ENCODE measurements around the gene PIK3R6. TPM values are rescaled to one million over a fixed set of nuclear protein-coding genes. Genes with fewer than 3 reads are reported as not detected.
A peak's percentile ranks its signal among the peaks of the same experiment; 100 is the strongest.

The PIK3R6 gene
- total RNA-seq, 1 experiment from 2014 or later, result not detected

- H3K4me3 ChIP-seq (ENCODE audit: low read length), result no peak overlapping the region
- H3K27me3 ChIP-seq (ENCODE audit: low read length), result peaks cover 25% of the 10 kb centered on the region
- no peaks in the 10 kb centered on the region for H3K79me2 ChIP-seq (ENCODE audit: low read length)
- ChIA-PET CTCF (no interaction called here), POLR2A (ENCODE audit: unreplicated experiment) (no interaction called here)
- H4K20me1 ChIP-seq (ENCODE audit: low read length), result no peaks in the 10 kb centered on the region
- DNase-seq (peak; percentile 56), ATAC-seq (peak; percentile 54)
- H3K9me3 ChIP-seq (ENCODE audit: low read length), result no peaks in the 10 kb centered on the region
- no peak overlapping the region for H3K9ac ChIP-seq (ENCODE audit: low read length)
- no peak overlapping the region for H3K4me2 ChIP-seq (ENCODE audit: low read length)
- H3K36me3 ChIP-seq (ENCODE audit: low read depth, low read length), result no peaks in the 10 kb centered on the region
- intact Hi-C loops (cut with micrococcal nuclease), result loop anchor here (1.0 kb wide), 1 partner anchor 31 kb away; no protein-coding TSS in a partner anchor
- TF ChIP-seq CTCF (conservative IDR thresholded peaks at IDR 0.05; ENCODE audit: low read depth, low read length) (peak; percentile 70), EZH2phosphoT487 (IDR thresholded peaks at IDR 0.05; ENCODE audit: borderline replicate concordance, low read length) (no peak)
- H3K4me1 ChIP-seq (ENCODE audit: insufficient read depth, low read length), result no peaks in the 10 kb centered on the region
- no peaks in the 10 kb centered on the region for H3K9me2 ChIP-seq (replicated peaks; ENCODE audit: low read length)
- no TSS peak for BruUV-seq (replicated peaks)
- H3F3A ChIP-seq (ENCODE audit: low read length, unreplicated experiment), result no peaks in the 10 kb centered on the region
- H2AFZ ChIP-seq (ENCODE audit: low read length), result no peak overlapping the region
- H3K27ac ChIP-seq (ENCODE audit: low read length), result no peak overlapping the region
These were observed 113.5 kb downstream of the PIK3R6 start for GRCh38 chr17:8753976-8754440.

GRCh38 chr17:8753136-8753975, 114.1 kb downstream of the PIK3R6 start:
- Histone ChIP-seq H4K20me1 (ENCODE audit: low read length) (no peaks in the 10 kb centered on the region), H3K9me2 (replicated peaks; ENCODE audit: low read length) (no peaks in the 10 kb centered on the region), H3K9ac (ENCODE audit: low read length) (no peak overlapping the region), H2AFZ (ENCODE audit: low read length) (no peak overlapping the region), H3K79me2 (ENCODE audit: low read length) (no peaks in the 10 kb centered on the region), H3K4me1 (ENCODE audit: insufficient read depth, low read length) (no peaks in the 10 kb centered on the region), H3K4me2 (ENCODE audit: low read length) (no peak overlapping the region), H3F3A (ENCODE audit: low read length, unreplicated experiment) (no peaks in the 10 kb centered on the region), H3K9me3 (ENCODE audit: low read length) (no peaks in the 10 kb centered on the region), H3K4me3 (ENCODE audit: low read length) (no peak overlapping the region), H3K27me3 (ENCODE audit: low read length) (peaks cover 18% of the 10 kb centered on the region), H3K36me3 (ENCODE audit: low read depth, low read length) (no peaks in the 10 kb centered on the region), H3K27ac (ENCODE audit: low read length) (no peak overlapping the region)
- ChIA-PET POLR2A (ENCODE audit: unreplicated experiment) (no interaction called here), CTCF (no interaction called here)
- DNase-seq (no peak), ATAC-seq (no peak)
- intact Hi-C loops (cut with micrococcal nuclease), result no loop called here
- TF ChIP-seq EZH2 (IDR thresholded peaks at IDR 0.05; ENCODE audit: low read length, unreplicated experiment) (no peak), EZH2phosphoT487 (IDR thresholded peaks at IDR 0.05; ENCODE audit: borderline replicate concordance, low read length) (no peak), CTCF (conservative IDR thresholded peaks at IDR 0.05; ENCODE audit: low read depth, low read length) (no peak)
- BruUV-seq (replicated peaks), result no TSS peak

Other genes starting within 250 kb of the PIK3R6 start
- 32.7 and 44.6 TPM in 2 replicates for gene MYH10, start 236.9 kb downstream of the PIK3R6 start, total RNA-seq (2014; rRNA removed)
- gene CCDC42, start 122.8 kb downstream of the PIK3R6 start, total RNA-seq (2014; rRNA removed), result not detected in 2 replicates
- gene SPDYE4, start 109.1 kb downstream of the PIK3R6 start, total RNA-seq (2014; rRNA removed), result not detected in 2 replicates
- 0.07 TPM in 1 of 2 replicates, not detected in the other for gene MFSD6L, start 68.3 kb downstream of the PIK3R6 start, total RNA-seq (2014; rRNA removed)
- not detected in 2 replicates for gene PIK3R5, start 98.0 kb upstream of the PIK3R6 start, total RNA-seq (2014; rRNA removed)
- gene NTN1, start 153.8 kb upstream of the PIK3R6 start, total RNA-seq (2014; rRNA removed), result 0.12 and 0.22 TPM in 2 replicates

All from PC-3 (cell line).